Measurements from ENCODE around the gene FREY1. TPM values are rescaled to one million over a fixed set of nuclear protein-coding genes. Genes with fewer than 3 reads are reported as not detected.

Gene FREY1
- total and polyA plus RNA-seq, 2 of the 13 experiments (the other 11 are each of a cell fraction or from before 2014, with no cell fraction given) = 0.44 to 0.73 TPM

- TF ChIP-seq SYNCRIP (IDR thresholded peaks at IDR 0.05; ENCODE audit: insufficient read depth, low read depth, low read length) (no peak), ZBTB44 (CRISPR knock-in tag; IDR thresholded peaks at IDR 0.05) (0 out of 2 replicates have a peak, but pooled peaks have one; percentile 67), MAFK (conservative IDR thresholded peaks at IDR 0.05 in 1 of 2, IDR thresholded peaks at IDR 0.05 in 1 of 2; ENCODE audit: low read length in 2 of 2) (no peak), KDM6A (CRISPR knock-in tag; IDR thresholded peaks at IDR 0.05; ENCODE audit: low read depth) (no peak), MXI1 (IDR thresholded peaks at IDR 0.05; ENCODE audit: borderline replicate concordance, low read depth, low read length) (peak; percentile 38; the same call in 1 of the 3 replicates), ZNF782 (CRISPR knock-in tag; IDR thresholded peaks at IDR 0.05; ENCODE audit: borderline replicate concordance) (no peak), ADNP (CRISPR knock-in tag; IDR thresholded peaks at IDR 0.05) (no peak), ZSCAN12 (CRISPR knock-in tag; IDR thresholded peaks at IDR 0.05) (no peak), ZNF331 (CRISPR knock-in tag; IDR thresholded peaks at IDR 0.05) (peak; percentile 59; the same call in 1 of the 2 replicates), SNAI1 (CRISPR knock-in tag; IDR thresholded peaks at IDR 0.05; ENCODE audit: borderline replicate concordance) (no peak), MBD4 (IDR thresholded peaks at IDR 0.05; ENCODE audit: borderline replicate concordance, low read length) (no peak), AKAP8 (CRISPR knock-in tag; IDR thresholded peaks at IDR 0.05) (no peak), HDAC6 (IDR thresholded peaks at IDR 0.05; ENCODE audit: low read depth, low read length) (no peak), RAD21 (CRISPR knock-in tag; IDR thresholded peaks at IDR 0.05) (no peak; the same call in 1 of the 2 replicates), RBM39 (IDR thresholded peaks at IDR 0.05; ENCODE audit: low read depth, low read length, poor library complexity, severe bottlenecking) (no peak), NFATC3 (CRISPR knock-in tag; IDR thresholded peaks at IDR 0.05) (no peak), ZNF816 (CRISPR knock-in tag; IDR thresholded peaks at IDR 0.05; ENCODE audit: borderline replicate concordance) (0 out of 2 replicates have a peak, but pooled peaks have one; percentile 36), REST (IDR thresholded peaks at IDR 0.05; ENCODE audit: borderline replicate concordance in 1 of 2, low read depth in 1 of 2, low read length in 2 of 2) (peak; percentile 67 to 93), ZNF883 (CRISPR knock-in tag; IDR thresholded peaks at IDR 0.05; ENCODE audit: not compliant biosample characterization) (peak; percentile 49), ATF2 (CRISPR knock-in tag; IDR thresholded peaks at IDR 0.05) (peak; percentile 54; the same call in 1 of the 2 replicates), ZNF263 (CRISPR knock-in tag; IDR thresholded peaks at IDR 0.05) (no peak), ZFX (CRISPR knock-in tag; IDR thresholded peaks at IDR 0.05; ENCODE audit: low read depth) (no peak), KLF6 (CRISPR knock-in tag; IDR thresholded peaks at IDR 0.05) (peak; percentile 78; the same call in 1 of the 2 replicates)
Observed at GRCh38 chr11:45885274-45885920, 21.7 kb downstream of the FREY1 start, which contains the start of gene MAPK8IP1 (continued).
